Small intestine (tissue), 7 donors: ENCODE measurements around the gene NDST3. TPM values are rescaled to one million over a fixed set of nuclear protein-coding genes. Genes with fewer than 3 reads are reported as not detected.
A peak's percentile ranks its signal among the peaks of the same experiment; 100 is the strongest.

ENCODE experiments used
- DNase-seq, 2 donors: peaks; one replicate each; pipeline versions ENCODE4 v3.0.0 to v3.0.0-alpha.2; 2013
- FAIRE-seq: peaks from 2 replicates; lab custom pipeline; 2012; peaks lifted over from hg19 to GRCh38; lab: Jason Lieb, UNC
- H3K27ac ChIP-seq, 3 donors: one replicate each; pipeline ENCODE4 v1.5.1; 2013; ENCODE audit warnings: low read length in 2 of 3, mild to moderate bottlenecking in 2 of 3, control low read depth in 1 of 3, inconsistent platforms in 1 of 3, low read depth in 1 of 3, moderate library complexity in 1 of 3
- H3K27me3 ChIP-seq, 3 donors: one replicate each; pipeline ENCODE4 v1.6.1; 2013; ENCODE audit warnings: low read length in 3 of 3, inconsistent platforms in 1 of 3; ENCODE audit not compliant: control insufficient read depth in 3 of 3, insufficient read depth in 3 of 3
- H3K36me3 ChIP-seq, 3 donors: one replicate each; pipeline ENCODE4 v1.6.1; 2013; ENCODE audit warnings: low read length in 3 of 3, inconsistent platforms in 1 of 3, low read depth in 1 of 3, mild to moderate bottlenecking in 1 of 3, moderate library complexity in 1 of 3; ENCODE audit not compliant: control insufficient read depth in 3 of 3, insufficient read depth in 2 of 3
- H3K4me1 ChIP-seq, 3 donors: one replicate each; pipeline ENCODE4 v1.6.1; 2013; ENCODE audit warnings: low read length in 2 of 3, inconsistent platforms in 1 of 3, low read depth in 1 of 3, mild to moderate bottlenecking in 1 of 3, moderate library complexity in 1 of 3; ENCODE audit not compliant: control insufficient read depth in 3 of 3, insufficient read depth in 2 of 3
- H3K4me3 ChIP-seq, 3 donors: one replicate each; pipeline ENCODE4 v1.5.1; 2013; ENCODE audit warnings: low read length in 3 of 3, control low read depth in 1 of 3, inconsistent platforms in 1 of 3, low read depth in 1 of 3, mild to moderate bottlenecking in 1 of 3, moderate library complexity in 1 of 3
- H3K9me3 ChIP-seq, 2 donors: one replicate each; pipeline ENCODE4 v1.6.1; 2013; ENCODE audit warnings: low read depth in 1 of 2, low read length in 1 of 2; ENCODE audit not compliant: control insufficient read depth in 2 of 2, insufficient read depth in 1 of 2
- WGBS, 3 donors: extraction: QIAGEN DNeasy Blood & Tissue Kit; methylation state at CpG; one replicate each; pipeline ENCODE4 v1.1.7; 2013; 5-methylcytosine and 5-hydroxymethylcytosine counted together
- polyA plus RNA-seq, 4 donors: library from polyadenylated mRNA; stranded (reverse) in 3 of 4; unstranded in 1 of 4; fragments of 200-250 nt in 3 of 4; fragments of 120-200 nt in 1 of 4; gene quantifications; one replicate each; pipeline versions ENCODE4 v1.2.1 to v1.2.3, GENCODE V29; 2013
- donor health status: healthy with polysubstance abuse.
- donor health status: control.
- donor health status: control.
- donor health status: Bipolar disorder and iron deficiency.
- donor health status: healthy.

NDST3 gene
- polyA plus RNA-seq, 4 donors = 0.07 to 0.77 TPM; not detected in 2

DNA sequence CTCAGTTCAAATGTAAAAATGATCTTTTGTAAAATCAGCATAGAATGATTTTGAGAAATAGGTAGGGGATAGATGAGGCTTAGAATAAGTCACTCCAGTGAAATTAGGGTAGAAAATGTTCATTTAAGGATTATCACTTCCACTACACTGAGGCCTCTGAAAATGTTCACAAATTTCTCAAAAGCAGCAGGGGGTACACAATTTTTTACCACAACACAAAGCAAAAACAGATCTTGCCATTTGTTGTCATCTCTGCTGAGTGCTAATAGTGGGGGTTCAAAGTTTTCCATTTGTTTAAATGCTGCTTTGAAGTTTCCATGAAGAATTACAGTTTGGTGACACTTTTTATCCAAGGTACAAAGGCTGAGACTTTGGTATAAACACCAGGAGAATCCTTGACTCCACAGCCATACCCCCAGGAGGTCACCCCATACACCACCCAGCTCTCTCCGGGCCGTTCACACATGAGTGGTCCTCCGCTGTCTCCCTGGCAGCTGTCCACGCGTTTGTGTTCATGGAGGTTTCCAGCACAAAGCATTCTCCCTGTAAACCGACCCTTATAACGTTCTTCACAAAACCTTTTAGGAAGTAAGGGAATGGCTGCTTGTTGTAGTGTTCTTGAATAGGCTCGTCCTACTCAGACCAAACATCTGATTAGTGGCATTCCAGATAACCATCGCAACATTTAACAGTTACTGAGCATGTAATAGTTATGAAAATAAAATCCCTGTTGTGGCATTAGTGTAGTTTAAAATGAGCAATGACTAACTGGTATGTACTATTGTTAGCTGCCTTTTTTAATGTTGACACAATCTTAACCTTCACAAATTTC is 247.5 kb downstream of the NDST3 start:
- WGBS, 3 donors = 37 to 60% (median 50%) methylated on average over 9 of the region's 9 CpGs
- H3K9me3 ChIP-seq = no peaks in the 10 kb centered on the region
- peak overlapping the region in 2 of 3 donors; percentile 29 to 46 for H3K27ac ChIP-seq
- FAIRE-seq (no peak), DNase-seq (no peak)
- H3K27me3 ChIP-seq = no peaks in the 10 kb centered on the region
- no peak overlapping the region for H3K4me3 ChIP-seq
- H3K36me3 ChIP-seq = peaks cover 0 to 3% (median 0%) of the 10 kb centered on the region in 3 donors
- peaks cover 0 to 19% (median 2%) of the 10 kb centered on the region in 3 donors for H3K4me1 ChIP-seq

DNA sequence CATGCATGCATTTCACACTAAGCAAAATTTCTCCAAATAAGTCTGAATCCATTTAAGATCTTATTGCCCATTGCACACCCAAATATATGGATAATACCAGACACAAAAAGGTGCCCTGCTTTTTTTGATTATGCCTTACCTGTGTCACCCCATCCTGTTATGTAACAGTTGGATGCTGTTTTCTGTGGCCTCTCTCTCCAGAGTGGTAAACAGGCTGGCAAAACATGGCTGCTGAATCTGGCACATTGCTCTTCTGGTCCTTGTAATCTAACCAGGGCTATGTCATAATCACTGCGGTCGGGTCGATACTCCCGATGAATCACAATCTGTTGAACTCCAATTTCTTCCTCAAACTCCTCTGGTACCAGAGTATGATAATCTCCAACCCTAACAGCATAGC is 248.4 kb downstream of the NDST3 start:
- Histone ChIP-seq H3K27me3 (no peaks in the 10 kb centered on the region), H3K27ac (no peak overlapping the region), H3K4me1 (peaks cover 0 to 11% (median 2%) of the 10 kb centered on the region in 3 donors), H3K9me3 (no peaks in the 10 kb centered on the region), H3K4me3 (no peak overlapping the region), H3K36me3 (peaks cover 0 to 3% (median 0%) of the 10 kb centered on the region in 3 donors)
- WGBS, 3 donors = 3 to 36% (median 36%) methylated on average over 4 of the region's 4 CpGs
- no peak for FAIRE-seq
- peak in 1 of 2 donors; percentile 72 for DNase-seq

DNA sequence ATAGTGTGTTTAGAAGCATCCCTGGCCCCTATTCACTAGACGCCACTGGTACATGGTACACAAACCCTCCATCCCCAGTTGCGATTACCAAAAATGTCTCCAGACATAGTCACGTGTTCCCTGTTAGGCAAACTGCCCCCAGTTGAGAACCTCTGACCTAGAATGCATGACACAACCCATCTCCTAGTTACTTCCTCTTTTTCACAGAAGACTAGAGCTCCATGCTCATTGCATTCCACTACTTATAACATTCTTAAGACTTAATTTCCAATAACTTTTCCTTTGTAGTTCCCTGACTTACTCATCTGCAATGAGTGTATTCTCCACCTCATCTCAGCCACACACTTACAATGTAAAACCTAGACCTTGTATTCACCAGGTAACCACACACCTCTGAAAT is 249.9 kb downstream of the NDST3 start:
- FAIRE-seq = no peak
- H3K36me3 ChIP-seq = peaks cover 0 to 3% (median 0%) of the 10 kb centered on the region in 3 donors
- 73 to 81% (median 75%) methylated on average over 3 of the region's 3 CpGs for WGBS, 3 donors
- no peak for DNase-seq
- no peak overlapping the region for H3K27ac ChIP-seq
- H3K4me1 ChIP-seq = peaks cover 0 to 11% (median 2%) of the 10 kb centered on the region in 3 donors
- H3K27me3 ChIP-seq = no peaks in the 10 kb centered on the region
- H3K9me3 ChIP-seq = no peaks in the 10 kb centered on the region
- no peak overlapping the region for H3K4me3 ChIP-seq

DNA sequence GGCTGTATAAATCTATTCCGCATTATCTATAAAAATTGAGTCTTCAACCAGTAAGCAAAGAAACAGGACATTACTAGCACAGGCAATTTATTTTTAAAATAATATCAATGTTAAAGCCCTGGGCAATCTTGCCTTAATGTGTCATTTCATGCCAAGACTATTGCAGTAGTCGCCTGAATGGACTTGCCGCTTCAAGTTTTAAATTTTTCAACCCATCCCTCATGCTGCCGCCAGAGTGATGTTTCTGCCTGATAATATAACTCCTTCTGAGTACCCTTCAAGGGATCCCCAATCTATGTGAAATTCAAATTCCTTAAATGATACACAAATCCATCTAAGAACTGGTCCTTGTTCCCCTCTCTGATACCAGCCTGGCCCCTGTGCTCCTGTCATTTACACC is 251.6 kb downstream of the NDST3 start:
- Histone ChIP-seq H3K36me3 (peaks cover 0 to 3% (median 0%) of the 10 kb centered on the region in 3 donors), H3K27me3 (no peaks in the 10 kb centered on the region), H3K9me3 (no peaks in the 10 kb centered on the region), H3K27ac (no peak overlapping the region), H3K4me3 (no peak overlapping the region), H3K4me1 (peaks cover 0 to 7% (median 0%) of the 10 kb centered on the region in 3 donors)
- FAIRE-seq (no peak), DNase-seq (no peak)
- WGBS, 3 donors = 90 to 98% (median 98%) methylated on average over 4 of the region's 4 CpGs

DNA sequence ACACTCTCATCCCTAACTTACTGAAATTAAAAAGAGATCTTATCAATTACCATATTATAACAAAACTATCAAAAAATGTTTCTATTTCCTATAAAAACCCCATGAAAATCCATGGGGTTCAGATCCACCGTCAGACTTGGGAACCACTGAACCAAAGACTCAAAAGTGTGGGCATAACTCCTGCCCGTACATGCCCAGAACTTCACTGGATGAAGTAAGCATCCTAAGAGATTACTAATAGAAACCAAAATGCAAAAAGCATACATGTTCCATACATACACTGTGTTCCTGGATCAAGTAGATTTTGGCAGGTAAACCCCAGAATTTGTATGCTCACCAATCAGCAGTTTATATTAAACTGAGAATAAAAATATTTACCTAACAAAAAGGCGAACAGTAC is 252.4 kb downstream of the NDST3 start:
- H3K4me1 ChIP-seq = peaks cover 0 to under 1% (median 0%) of the 10 kb centered on the region in 3 donors
- no peak overlapping the region for H3K4me3 ChIP-seq
- peaks cover 0 to 3% (median 0%) of the 10 kb centered on the region in 3 donors for H3K36me3 ChIP-seq
- DNase-seq = no peak
- WGBS, 3 donors = 95 to 97% (median 95%) methylated on average over 3 of the region's 3 CpGs
- H3K27me3 ChIP-seq = no peaks in the 10 kb centered on the region
- no peak overlapping the region for H3K27ac ChIP-seq
- FAIRE-seq = no peak
- H3K9me3 ChIP-seq = no peaks in the 10 kb centered on the region

DNA sequence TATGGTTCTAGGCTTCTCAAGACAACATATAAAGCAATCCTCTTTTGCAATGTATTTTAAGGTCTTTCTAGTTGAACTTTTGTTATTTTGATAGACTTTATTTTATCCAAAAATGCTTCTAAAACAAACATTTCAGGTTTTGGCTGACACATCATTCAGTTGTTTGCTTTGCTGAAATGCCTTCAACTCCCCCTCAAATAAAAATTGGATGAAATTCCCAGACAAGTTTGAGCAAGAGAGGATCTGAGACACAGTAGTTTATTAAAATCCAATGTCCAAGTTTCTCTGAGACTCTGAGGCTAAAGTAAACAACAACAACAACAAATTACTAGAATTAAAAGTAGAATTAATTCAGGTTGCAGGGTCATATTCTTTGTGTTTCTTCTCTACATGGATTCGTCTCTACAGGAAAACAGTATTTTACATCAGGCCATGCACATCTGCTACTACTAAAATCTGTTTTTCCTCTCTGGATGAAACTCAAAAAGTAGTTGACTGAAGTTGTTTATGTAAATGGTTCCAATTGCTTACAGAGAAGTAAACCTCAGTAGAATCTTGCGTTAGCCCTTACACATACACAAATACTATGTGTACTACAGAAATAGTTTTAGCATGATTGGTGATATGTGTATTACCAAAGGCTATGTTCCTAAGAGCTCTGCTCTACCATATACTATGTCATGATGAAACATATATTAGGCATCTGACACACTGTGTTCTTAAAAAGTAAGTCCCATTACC is 253.6 kb downstream of the NDST3 start:
- H3K27me3 ChIP-seq = no peaks in the 10 kb centered on the region
- H3K4me3 ChIP-seq = no peak overlapping the region
- no peak overlapping the region for H3K27ac ChIP-seq
- FAIRE-seq = no peak
- 79 to 94% (median 86%) methylated on average over 2 of the region's 2 CpGs for WGBS, 3 donors
- no peaks in the 10 kb centered on the region for H3K4me1 ChIP-seq
- no peaks in the 10 kb centered on the region for H3K36me3 ChIP-seq
- no peak for DNase-seq
- H3K9me3 ChIP-seq = no peaks in the 10 kb centered on the region

DNA sequence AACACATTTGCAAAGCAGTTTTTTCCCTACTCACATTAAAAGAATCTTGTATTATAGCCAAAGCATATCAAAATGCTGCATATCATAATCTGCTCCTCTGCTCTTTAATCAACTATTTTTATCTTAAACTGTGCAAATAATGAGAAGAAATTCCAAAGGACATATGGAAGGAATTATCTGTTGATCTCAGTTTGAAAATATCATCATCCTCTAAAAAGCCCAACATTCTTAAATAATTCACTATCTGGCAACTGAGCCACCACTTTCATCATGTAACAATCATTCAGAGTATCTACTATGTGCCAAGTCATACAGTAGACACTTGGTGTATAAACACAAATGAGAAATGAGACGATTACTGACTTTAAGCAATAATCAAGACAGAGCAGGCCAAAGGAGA is 255.5 kb downstream of the NDST3 start:
- Histone ChIP-seq H3K27ac (no peak overlapping the region), H3K9me3 (no peaks in the 10 kb centered on the region), H3K36me3 (no peaks in the 10 kb centered on the region), H3K4me1 (no peaks in the 10 kb centered on the region), H3K4me3 (no peak overlapping the region), H3K27me3 (no peaks in the 10 kb centered on the region)
- no peak for DNase-seq
- whole genome bisulfite sequencing, 3 donors = 67 to 82% (median 79%) methylated on average over 1 of the region's 1 CpG
- no peak for FAIRE-seq

DNA sequence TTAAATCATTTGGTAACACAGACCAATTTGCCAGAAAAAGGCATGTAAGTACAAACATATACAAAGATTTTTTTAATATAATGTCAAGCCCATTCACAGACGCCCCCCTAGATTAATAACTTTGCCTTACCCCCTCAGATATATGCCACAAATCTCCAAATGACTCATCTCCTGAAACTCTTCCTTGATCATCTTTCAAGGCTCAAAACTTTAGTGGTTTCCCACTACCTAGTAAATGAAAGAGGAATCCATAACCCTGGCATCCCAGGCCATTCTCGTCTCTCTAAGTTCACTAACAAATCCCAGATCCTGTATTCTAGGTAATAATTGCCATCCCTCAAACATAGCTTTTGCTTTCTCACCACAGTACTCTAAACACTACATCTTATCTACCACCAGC is 256.7 kb downstream of the NDST3 start:
- FAIRE-seq = no peak
- 67 to 80% (median 78%) methylated on average over 2 of the region's 2 CpGs for WGBS, 3 donors

More for the DNA sequence above, 256.7 kb downstream of the NDST3 start:
- H3K4me1 ChIP-seq = no peaks in the 10 kb centered on the region
- H3K4me3 ChIP-seq = no peak overlapping the region
- H3K27ac ChIP-seq = peak overlapping the region in 1 of 3 donors; percentile 4
- H3K9me3 ChIP-seq = no peaks in the 10 kb centered on the region
- no peak for DNase-seq
- H3K36me3 ChIP-seq = no peaks in the 10 kb centered on the region
- no peaks in the 10 kb centered on the region for H3K27me3 ChIP-seq
